HuH-7.5 (cell line): ENCODE results near the gene TPRA1.
"Not testable (repeated sequence)": the region's sequence is repeated elsewhere in the genome, so short reads cannot be mapped to it uniquely, and the experiment has no call there.

Experiments
- DNase-seq: peaks from one replicate; pipeline ENCODE4 v3.0.0; 2011; ENCODE audit warnings: low spot score

Gene TPRA1

GRCh38 chr3:127536830-127537812, 53.4 kb downstream of the TPRA1 start:
- no peak for DNase-seq

GRCh38 chr3:127535901-127536829, 54.4 kb downstream of the TPRA1 start:
- no peak for DNase-seq

GRCh38 chr3:127535106-127535785, 55.3 kb downstream of the TPRA1 start:
- DNase-seq = no peak

- no peak for DNase-seq
Measured at GRCh38 chr3:127534564-127534963, 56.0 kb downstream of the TPRA1 start.

- no peak for DNase-seq
Measured at GRCh38 chr3:127534161-127534451, 56.4 kb downstream of the TPRA1 start.

- DNase-seq = no peak
Measured at GRCh38 chr3:127532561-127533203, 57.9 kb downstream of the TPRA1 start.

GRCh38 chr3:127531821-127532220, 58.7 kb downstream of the TPRA1 start:
- no peak for DNase-seq

GRCh38 chr3:127530863-127531262, 59.7 kb downstream of the TPRA1 start:
- DNase-seq = not testable (repeated sequence)

GRCh38 chr3:127529346-127530188, 61.0 kb downstream of the TPRA1 start:
- DNase-seq = no peak

GRCh38 chr3:127525373-127525772, 65.2 kb downstream of the TPRA1 start:
- no peak for DNase-seq

GRCh38 chr3:127524296-127524896, 66.1 kb downstream of the TPRA1 start:
- DNase-seq = no peak
